NCI-H2227 treated with DMSO at 0.1 percent for 48 hours (cell line): Measurements from ENCODE around the gene KHSRP.
"Not testable (repeated sequence)": the region's sequence is repeated elsewhere in the genome, so short reads cannot be mapped to it uniquely, and the experiment has no call there.

Experiments
- DNase-seq: peaks from one replicate; lab custom pipeline; 2025; lab: John Stamatoyannopoulos, UW

The KHSRP gene

DNA sequence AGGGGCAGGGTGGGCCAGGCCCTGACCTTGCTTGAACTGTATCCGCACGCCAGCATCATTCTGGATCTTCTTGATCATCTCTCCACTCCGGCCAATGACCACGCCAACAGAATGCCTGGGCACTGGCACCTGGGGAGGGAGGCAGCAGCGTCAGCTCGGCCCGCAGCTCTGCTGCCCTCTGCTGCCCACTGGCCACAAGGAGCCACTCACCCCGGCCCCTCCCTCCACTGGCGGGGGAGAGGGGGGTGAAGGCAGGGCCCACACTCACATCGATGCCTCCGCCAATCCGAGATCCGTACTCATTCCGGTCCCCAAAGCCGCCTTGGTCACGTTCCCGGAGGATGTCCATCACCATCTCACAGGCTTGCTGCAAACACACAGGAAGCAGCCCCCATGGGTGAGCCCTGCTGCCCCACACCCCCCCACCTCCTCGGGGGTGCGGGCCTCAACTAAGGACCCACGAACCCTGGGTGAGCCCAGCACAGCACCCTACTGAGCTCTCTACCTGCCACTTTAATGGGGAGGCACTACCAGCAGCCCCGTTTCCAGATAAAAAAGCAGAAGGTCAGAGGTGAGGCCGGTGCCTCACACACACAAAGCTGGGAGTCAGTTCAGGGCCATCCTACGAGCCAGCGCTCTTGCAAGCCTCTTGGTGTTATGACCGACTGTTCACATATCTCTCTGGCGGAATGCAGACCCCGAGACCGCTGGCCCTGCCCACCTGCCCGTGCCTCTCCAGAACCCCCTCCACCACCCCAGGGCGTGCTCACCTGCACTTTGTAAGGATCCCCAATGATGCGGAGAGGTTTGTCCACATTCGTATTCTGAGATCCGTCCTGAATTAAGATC, 6.7 kb downstream of the KHSRP start:
- no peak for DNase-seq

DNA sequence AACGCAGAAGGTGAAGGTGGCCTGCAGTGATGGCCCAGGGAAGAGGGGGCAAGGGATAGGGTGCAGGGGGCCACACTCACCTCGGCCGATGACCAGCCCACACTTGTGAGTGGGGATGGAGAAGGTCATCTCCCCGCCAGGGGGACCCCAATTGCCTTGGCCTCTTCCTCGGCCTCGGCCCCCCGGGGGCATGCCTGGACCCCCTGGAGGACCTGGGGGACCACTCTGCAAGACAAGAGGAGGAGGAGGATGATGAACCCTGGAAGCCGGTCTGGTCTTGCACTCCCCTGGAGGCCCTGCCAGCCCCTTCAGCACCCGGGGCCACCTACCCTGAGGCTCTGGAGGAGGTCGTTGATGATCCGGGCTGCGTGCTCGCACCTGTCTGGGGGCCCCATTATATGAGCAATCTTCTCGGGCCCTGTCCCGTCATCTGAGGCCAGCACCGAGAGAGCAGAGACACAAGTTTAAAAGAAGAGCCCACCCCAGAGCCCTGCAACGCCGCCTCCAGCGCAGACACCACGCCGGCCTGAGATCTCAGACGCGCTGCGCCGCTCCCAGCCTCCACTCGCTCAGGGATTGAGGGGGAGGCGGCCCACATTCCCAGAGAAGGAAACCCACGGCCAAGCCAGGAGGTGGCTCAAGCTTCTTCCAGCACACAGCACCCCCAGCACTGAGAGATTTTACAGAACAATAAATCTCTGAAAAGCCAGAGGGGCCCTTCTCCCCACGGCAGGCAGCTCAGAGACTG, 7.8 kb downstream of the KHSRP start:
- no peak for DNase-seq

DNA sequence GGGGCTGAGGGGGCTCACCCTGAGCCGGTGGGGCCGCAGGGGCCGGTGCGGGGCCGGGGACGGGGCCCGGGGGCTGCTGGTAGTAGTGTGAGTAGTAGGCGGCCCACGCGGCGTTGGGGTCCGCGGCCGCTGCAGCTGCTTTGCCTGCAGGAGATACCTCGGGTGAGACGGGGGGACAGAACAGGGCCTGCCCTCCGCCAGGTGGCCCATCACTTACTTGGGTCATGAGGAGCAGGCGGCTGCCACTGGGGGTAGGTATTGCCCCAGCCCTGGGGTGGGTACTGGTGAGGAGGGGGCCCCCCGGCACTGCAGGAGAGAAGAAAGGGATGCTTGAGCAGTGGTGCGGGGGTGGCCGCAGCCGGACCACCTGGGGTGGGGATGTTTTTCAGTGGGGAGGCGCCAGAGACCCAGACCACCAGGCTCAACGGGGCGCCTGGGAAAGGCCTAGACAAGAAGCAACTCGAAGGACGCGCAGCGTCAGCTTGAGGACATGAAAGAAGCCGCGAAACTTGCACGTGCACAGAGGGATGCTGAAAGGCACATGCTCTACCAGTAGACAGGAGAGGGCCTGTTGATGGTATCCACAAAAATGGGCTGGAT, 8.9 kb downstream of the KHSRP start:
- DNase-seq, result no peak

DNA sequence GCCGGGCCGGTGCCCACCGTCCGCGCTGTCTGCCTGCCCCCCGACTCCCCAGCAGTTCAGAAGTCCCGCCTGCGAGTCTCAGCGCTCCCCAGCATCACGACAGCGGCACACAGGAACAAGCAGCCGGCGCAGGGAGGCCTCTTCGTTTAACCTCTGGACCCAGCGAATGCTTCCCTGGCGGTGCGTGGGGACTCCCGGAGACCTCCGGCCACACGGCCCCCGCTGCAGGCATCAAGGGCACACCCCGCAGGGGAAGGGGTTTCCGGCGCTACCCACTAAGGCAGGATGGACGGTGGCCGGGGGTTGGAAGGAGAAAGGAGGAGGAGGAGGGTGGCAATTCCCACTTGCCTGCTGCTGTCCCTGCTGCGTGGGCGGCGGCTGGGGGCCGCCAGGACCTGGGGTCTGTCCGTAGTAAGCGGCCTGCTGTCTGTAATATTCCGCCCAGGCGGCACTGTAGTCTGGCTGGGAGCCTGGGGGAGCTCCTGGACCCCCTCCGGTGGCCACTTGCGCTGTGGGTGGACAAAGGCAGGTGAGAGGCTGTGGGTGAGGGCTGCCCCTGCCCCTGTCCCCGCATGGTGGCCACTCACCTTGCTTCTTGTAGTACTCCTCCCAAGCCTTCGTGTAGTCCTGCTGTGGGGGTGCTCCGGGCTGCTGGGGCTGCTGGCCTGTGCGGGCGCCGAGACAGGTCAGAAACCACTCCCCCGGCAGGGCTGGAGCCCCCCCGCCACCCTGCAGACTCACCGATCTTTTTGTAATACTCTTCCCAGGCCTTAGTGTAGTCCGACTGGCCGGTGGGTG, 9.6 kb downstream of the KHSRP start:
- no peak for DNase-seq

DNA sequence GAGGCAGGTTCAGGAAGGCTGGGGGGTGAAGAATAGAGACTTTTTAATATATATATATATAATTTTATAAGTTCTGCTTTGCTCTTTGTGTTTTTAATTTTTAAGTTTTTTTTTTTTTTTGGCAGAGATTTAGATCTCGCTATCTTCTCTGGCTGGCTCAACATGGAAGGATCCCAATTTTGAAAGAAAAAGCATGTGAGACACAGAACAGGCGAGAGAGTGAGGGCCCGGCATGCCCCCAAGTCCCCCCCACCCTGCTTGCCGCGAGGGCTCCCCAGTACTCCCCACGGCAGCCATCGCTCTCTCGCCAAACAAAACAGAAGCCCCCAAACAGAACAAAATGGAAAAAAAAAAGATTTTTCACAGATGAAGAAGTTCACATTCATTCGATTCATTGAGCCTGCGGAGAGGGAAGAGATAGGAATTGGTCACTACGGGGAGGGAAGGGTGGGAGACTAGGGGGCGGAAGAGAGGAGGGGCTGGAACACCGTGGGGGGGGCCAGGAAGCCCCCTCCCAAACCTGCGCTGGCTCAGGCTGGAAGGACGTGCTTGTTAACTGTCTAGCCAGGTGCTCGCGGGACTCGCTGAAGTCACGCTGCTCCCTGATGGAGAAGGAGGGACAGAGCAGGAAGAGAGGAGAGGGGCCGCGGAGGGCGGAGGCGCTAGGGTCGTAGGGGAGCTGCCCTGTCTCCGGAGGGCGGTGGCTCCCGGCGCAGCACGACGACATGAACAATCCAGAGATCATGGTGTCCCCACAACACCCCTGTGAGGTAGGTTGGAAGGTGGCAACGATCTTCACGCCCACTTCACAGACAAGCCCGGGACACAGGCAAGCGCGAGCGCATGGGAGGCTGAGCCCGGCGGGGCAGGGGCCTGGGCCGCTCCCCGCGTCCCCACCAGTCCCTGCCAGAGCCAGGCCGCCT, 10.6 kb downstream of the KHSRP start:
- DNase-seq, result no peak

DNA sequence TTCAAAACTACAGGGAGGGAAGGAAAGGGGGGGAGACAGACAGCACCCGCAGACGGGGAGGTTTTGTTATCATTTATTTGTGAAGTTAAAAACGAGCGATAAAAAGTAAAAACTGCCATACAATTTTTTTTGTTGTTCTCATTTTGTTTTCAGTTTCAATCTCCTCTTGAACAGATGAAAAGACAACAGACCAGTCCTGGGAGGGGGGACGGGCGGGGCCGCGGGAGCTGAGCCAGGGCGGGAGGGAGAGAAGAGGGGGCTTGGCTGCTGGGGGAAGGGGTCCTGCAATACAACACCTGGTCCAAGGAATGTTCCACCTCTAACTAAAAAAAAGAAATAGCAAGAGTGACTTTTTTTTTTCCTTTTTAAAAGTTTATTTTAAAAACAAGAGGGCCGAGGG, 11.3 kb downstream of the KHSRP start:
- DNase-seq, result no peak

DNA sequence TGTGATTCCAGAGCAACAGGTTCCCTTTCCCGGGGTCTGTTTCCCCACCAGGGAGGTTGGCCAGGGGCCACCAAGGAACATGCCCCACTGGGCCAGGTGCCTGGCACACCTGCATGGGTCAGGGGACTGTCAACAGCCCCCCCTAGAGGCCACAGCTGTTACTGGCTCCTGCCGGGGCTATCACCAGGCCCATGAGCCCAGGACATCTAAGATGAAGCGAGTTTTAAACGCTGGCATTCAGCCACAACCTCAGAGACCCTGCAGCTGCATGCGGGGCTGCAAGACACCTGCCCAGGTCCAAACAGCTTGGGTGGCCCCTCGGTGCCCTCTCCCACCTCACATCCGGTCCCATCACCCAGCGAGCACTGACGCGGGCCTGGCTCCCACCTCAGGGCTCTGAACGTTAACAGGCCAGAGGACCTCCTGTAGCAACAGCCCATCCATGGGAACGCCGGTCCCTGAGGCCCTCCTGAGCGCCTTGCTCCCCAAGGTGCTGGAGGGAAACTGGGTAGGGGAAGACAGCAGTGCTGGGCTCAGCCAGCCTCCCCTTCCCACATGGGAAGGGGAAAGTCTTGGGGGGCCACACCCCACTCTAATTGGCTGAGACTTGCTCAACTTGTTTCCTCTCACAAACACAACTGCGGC, 12.0 kb downstream of the KHSRP start:
- DNase-seq, result no peak

DNA sequence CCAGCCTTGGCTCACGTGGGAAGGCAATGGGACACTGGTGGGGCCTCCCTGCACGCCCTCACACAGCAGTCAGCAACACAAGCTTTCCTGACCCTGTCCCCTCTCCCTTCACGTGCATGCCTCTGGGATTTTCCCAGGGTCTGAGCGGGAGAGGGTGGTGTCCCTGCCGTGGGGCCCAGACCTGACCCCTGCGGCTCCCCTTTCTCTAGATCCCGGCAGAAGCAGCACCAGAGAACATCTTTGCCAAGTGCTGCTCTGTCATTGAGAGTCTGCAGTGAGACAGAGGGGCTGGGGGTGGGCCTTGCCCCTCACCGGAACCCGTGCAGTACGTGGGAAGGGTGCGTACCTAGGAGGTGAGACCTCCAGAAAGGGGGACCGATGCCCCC, 12.6 kb downstream of the KHSRP start:
- DNase-seq, result no peak

DNA sequence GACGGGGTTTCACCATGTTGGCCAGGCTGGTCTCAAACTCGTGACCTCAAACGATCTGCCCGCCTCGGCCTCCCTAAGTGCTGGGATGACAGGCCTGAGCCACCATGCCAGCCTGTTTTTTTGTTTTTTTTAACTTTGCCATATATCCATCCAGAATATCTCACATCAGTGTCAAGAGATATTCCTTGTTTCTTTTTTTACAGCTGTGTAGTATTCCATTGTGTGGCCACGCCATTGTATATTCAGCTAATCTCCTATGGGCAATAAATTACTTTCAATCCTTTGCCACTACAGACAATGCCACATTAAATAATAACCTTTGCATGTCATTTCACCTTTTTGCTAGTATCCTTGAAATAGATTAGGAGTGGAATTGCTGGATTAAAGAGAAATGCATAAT, 15.3 kb downstream of the KHSRP start:
- DNase-seq, result no peak

DNA sequence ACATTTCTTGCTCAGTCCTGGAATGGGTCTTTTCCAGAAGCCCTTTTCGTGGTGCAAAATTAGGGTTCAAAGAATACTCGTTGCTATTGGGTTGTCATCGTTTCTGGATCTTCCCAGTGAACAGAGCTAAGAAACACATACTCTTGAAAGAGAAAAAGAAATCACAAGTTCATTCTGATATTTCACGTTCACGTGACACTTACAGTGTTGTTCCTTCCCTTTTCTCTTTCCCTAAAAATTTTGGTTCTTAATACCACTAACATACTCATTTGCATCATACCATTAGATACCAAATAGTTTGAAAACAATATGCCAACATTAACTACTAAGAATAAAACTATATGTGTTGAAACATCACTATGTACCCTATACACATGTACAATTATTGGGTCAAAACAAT, 18.2 kb downstream of the KHSRP start:
- no peak for DNase-seq

DNA sequence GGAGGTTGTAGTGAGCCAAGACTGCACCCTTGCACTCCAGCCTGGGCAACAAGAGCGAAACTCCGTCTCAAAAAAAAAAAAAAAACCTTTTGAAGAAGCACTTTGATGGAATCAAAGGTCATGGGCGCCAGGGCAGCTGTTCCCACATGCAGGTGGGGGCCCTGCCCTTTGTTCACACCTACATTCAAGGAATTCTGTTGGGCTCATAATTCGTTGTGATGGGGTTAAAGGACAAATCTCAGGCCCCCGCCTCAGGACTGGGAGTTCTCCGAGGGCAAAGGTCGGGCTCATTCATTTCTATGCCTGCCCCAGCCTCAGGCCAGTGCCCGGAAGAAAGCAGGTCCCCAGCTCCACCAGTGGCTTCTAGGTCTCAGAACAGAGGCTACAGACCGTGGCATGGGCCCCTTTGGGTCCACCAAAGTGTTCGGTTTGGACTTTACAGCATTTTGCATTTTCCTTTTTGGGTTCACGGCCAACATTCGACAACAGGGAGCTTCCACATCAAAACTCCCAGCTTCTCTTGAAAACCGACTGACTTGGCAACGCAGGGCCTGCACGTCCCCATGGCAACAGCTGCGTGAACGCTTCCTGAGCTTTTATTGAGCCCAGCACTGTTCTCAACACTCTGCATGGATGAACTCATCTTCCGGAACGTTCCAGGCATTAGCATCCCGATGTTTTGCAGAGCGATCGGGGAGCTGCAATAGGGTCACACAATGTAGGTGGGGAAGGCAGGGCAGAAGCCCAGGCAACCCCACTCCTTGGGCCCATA, 21.6 kb downstream of the KHSRP start:
- peak; percentile 27 for DNase-seq

DNA sequence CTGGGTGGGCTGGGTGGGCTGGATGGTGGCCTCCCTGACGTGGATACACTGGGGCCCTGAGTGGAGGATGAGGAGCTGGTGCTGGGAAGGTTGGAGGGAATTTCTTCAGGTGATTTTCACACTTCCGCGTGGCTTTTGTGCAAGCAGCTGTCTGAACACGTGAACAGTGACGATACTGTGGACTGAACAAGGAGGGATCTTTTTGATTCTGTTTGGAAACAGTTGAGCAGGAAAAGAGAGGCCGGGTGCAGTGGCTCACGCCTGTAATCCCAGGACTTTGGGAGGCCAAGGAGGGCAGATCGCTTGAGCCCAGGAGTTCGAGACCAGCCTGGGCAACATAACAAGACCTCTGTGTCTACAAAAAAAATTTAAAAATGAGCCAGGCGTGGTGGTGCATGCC, 22.6 kb downstream of the KHSRP start:
- DNase-seq, result no peak

DNA sequence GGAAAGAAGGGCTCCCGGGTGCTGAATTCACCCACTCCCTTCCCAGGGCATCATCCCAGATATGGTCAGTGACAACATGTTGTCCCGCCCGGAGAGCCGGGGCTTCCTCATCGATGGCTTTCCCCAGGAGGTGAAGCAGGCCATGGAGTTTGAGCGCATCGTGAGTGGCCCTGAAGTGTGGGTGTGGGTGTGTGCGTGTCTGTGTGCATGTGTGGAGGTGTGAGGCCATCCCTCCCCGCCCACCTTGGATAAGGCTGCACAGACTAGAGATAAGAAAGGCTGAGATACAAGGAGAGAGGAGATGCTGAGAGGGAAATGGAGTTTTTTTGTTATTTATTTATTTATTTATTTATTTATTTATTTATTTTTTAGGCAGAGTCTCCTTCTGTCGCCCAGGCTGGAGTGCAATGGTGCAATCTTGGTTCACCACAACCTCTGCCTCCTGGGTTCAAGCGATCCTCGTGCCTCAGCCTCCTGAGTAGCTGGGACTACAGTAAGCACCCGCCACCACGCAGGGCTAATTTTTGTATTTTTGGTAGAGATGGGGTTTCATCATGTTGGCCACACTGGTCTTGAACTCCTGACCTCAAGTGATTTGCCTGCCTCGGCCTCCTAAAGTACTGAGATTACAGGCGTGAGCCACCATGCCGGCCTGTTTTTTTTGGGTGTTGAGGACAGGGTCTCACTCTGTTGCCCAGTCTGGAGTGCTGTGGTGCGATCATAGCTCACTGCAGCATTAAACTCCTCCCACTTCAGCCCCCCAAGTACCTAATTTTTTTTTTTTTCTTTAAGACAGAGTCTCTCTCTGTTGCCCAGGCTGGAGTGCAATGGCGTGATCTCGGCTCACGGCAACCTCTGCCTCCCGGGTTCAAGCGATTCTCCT, 24.3 kb downstream of the KHSRP start:
- not testable (repeated sequence) for DNase-seq

DNA sequence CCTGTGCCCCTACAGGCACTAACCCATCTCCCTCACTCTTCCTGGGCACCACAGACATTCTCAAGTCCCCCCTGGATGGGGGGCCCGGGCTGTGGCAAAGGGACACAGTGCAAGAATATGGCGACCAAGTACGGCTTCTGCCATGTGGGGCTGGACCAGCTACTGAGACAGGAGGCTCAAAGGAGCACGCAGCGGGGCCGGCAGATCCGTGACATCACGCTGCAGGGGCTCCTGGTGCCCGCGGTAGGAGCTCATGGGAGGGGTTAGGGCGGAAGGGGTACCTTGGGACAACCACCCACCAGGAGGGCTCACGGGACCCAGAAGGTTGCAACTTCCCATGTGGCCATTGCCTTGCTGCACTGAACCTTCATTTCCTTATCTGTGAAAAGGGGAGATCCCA, 28.3 kb downstream of the KHSRP start:
- no peak for DNase-seq

DNA sequence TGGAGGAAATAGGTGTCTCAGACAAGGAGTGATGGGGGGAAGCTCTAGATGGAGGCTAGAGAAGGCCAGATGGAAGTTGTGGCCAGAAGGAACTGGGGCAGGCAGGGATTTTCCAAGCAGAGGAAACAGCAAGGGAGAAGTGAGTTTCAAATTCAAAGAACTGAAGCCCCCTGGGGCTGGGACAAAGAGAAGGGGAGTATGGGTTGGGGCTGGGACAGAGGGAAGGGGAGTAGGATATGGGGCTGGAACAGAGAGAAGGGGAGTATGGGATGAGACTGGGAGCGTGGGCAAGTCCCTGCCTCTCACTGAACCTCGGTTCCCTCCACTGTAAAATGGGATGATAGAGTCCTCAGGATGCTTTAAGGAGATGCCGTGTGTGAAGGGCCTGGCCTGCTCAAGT, 29.8 kb downstream of the KHSRP start:
- DNase-seq, result no peak

DNA sequence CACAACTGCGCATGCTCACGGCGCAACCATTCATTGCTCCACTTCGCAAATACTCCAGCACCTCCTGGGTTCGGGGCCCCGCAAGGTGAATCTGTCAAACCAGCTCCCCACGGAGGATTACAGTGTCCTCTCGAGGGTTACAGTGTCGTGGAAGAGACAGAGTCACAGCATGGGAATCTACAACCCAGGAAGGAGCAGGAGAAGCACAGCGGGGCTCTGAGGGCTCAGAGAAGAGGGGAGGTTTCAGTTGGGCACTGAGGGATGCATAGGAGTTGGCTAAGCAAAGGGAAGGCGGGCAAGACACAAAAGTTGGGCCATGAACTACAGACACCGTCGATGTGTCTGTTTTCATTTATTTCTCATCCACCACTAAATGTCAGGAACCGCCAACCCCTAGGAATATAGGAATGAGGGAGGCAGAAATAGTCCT, 30.6 kb downstream of the KHSRP start:
- DNase-seq, result no peak

DNA sequence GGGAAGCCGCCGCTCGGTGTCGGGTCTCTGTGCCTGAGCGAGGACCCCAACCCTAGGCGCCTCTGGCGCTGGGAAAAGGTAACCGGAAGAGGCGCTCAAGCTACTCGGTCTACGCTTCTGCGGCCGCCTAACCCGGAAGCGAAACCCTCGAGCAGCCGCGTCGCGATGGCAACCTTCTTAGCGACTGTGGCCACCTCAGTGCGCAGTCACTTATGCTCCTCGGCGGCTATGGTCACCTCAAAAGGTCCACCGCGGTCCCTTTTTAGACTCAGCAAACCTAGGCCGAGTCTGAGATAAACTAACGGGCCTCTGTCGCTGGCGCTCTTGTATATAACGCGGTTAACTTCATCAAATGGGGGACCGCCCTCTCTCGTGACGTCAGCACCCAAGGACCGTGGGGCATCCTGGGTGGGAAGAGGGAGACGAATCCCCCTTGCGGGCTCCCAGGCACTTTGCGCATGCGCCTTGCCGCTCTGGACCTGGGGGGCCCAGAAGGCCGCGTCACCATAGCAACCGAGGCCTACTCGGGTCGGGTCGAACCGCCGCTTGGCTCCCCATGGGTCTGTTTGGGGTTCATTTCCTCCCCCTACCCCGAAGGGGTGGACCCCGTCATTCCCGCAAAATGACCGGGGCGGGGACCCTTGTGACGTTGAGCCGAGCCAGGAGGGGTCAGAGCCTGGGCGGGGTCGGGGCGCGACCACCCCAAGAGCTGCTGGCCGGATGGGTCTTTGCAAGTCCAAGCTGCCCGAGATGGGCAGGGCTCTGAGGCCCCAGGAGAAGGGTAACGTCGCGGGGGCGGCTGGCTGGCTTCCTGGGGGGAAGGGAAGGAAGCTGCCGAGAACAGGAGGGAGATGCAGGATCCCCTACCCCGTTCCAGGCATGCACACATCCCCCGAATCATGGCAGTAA, 31.3 kb downstream of the KHSRP start, which contains the start of gene GTF2F1:
GTF2F1 (minus strand) TSS at position 91 of the 909 bp plus-strand sequence. CDS start 169 bp downstream, outside the sequence.
- DNase-seq, result peak; percentile 95
